Left renal cortex interstitium (tissue), 4 donors: Measurements from ENCODE around the gene KRT10. TPM values are rescaled to one million over a fixed set of nuclear protein-coding genes. Genes with fewer than 3 reads are reported as not detected.
"Not testable (repeated sequence)": the region's sequence is repeated elsewhere in the genome, so short reads cannot be mapped to it uniquely, and the experiment has no call there.

Source experiments
- DNase-seq, 4 donors: peaks; one replicate each; pipeline ENCODE4 v3.0.0-alpha.2; 2013; ENCODE audit warnings: low read depth in 4 of 4, low spot score in 2 of 4, missing footprints in 1 of 4
- polyA plus RNA-seq, 4 donors: library from polyadenylated mRNA; unstranded; fragments of 120-200 nt; gene quantifications; one replicate each; pipeline ENCODE4 v1.2.1, GENCODE V29; 2013; ENCODE audit not compliant: insufficient read length in 4 of 4

Gene KRT10
- polyA plus RNA-seq, 4 donors, result 41.1 to 72.4 (median 42.9) TPM

DNA sequence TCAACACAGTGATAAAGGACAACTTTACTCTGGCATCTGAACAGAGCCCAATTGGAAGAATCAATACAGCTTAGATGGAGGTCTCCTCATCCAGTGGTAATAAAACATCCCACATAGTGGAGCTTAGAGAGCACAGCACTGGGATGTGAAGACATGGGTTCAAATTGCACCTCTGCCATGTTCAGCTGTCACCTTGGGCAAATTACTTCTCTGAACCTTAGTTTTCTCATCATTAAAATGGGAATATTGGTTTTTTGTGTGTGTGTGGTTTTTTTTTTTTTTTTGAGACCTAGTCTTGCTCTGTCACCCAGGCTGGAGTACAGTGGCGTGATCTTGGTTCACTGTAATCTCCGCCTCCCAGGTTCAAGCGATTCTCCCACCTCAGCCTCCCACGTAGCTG is 13.6 kb upstream of the KRT10 start:
- no peak for DNase-seq

- DNase-seq, result no peak
Observed at GRCh38 chr17:40833882-40834281, 11.5 kb upstream of the KRT10 start.

- no peak for DNase-seq
Observed at GRCh38 chr17:40832840-40833239, 10.4 kb upstream of the KRT10 start.

GRCh38 chr17:40830085-40830776 is 7.8 kb upstream of the KRT10 start:
- no peak for DNase-seq

DNA sequence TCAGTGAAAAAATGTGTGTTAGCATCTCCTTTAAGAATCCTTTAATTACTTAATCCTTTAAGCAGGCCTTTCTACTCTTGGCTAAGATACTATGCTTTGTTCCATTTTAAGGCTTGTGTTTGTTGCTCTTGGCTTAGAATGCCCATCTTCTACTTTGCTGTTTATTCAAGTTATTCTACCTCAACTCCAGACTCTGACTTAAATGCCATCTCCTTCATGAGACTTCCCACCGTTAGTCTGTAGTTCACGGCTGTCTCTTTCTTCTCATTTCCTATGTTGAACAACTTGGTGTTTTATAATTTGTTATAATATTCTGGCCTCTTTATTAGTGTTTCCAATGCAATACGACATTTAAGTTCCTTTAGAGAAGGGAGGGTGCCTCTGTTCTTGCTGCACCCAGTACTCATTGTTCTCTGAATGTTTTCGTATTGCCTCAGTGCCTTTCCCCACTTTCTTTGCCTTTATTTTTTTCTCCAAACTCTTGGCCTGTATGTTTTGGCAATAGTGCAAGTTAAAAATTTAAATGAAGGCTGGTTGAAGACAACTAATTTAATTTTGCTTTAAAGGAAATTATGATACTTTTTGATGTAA is 6.1 kb upstream of the KRT10 start:
- no peak for DNase-seq

DNA sequence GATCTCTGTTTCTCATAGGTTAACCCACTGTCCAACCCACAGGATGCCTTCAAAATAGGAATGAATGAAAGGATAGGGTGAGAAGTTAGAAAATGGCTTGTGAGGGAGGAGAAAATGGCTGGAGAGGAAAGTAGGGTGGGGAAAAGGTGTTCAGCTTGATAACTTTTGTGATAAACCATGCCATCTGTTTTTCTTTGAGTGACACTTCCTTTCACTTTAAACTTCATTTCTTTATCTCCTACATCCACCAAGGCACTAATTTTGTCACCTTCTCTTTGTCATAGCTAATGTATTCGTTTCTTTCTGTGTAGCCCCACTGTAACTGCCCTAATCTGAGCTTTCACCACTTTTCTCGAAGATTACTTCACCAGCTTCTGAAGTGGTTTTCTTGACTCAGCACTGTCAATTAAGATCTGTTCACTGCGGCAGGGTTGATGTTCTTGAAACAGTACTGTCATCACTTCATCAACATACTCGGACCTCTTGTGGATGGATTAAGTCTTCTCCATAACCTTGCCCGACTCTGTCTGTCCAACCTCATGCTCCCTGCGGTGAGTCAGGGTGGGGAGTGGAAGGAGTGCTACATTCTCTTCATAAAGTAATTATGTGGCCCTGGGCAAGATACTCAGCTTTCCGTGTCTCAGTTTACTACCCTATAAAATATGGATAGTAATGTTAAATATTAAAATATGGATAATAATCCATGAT is 5.5 kb upstream of the KRT10 start:
- DNase-seq, result no peak

- peak in 3 of 4 donors; percentile 29 to 38 (median 30) for DNase-seq
Observed at GRCh38 chr17:40825599-40825998, 3.2 kb upstream of the KRT10 start.

- no peak for DNase-seq
Observed at GRCh38 chr17:40824015-40824832, 1.8 kb upstream of the KRT10 start.

GRCh38 chr17:40821536-40821935 is 878 bp downstream of the KRT10 start:
- no peak for DNase-seq

DNA sequence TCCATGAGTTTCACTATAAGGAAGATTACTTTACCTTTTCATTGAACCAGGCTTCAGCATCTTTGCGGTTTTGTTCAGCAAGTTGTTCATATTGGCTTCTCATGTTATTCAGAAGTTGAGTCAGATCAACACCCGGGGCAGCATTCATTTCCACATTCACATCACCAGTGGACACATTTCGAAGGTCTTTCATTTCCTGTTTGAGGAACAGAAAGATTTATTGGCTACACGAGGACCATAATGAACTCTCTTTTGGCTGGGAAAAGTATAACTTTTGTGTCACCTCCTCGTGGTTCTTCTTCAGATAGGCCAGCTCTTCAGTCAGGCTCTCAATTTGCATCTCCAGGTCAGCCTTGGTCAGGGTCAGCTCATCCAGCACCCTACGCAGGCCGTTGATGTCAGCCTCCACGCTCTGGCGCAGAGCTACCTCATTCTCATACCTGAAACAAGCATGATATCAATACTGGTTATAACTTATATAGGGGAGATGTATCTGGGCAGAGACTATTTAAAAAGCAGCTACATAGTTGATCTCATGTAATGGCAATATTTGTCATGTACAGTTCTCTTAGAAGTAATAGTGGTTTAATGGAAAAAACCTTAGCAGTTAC is 2.1 kb downstream of the KRT10 start:
- no peak for DNase-seq

- peak in 2 of 4 donors; percentile 7 to 9 for DNase-seq
Observed at GRCh38 chr17:40819528-40820125, 2.8 kb downstream of the KRT10 start.

- peak in 3 of 4 donors; percentile 34 to 64 (median 55) for DNase-seq
Observed at GRCh38 chr17:40818733-40819527, 3.5 kb downstream of the KRT10 start.

DNA sequence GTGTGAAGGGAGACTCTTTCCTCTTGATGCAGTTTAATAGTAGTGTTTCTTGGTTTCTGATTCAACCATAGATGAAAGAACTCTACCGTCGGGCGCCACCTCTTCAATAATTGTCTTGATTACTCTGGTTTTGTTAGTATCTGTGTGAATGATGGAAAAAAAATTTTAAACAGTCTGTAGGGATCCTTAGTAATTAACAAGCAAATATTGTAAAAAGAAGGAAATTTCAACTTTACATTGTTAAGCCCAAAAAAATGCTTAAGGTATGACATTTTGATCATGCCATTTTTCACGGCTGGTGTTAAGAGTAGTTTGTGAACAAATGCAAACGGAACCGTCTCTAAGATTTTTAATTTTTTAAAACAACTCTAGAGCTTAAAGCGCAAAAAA is 4.1 kb downstream of the KRT10 start:
- peak in 1 of 4 donors; percentile 9 for DNase-seq

DNA sequence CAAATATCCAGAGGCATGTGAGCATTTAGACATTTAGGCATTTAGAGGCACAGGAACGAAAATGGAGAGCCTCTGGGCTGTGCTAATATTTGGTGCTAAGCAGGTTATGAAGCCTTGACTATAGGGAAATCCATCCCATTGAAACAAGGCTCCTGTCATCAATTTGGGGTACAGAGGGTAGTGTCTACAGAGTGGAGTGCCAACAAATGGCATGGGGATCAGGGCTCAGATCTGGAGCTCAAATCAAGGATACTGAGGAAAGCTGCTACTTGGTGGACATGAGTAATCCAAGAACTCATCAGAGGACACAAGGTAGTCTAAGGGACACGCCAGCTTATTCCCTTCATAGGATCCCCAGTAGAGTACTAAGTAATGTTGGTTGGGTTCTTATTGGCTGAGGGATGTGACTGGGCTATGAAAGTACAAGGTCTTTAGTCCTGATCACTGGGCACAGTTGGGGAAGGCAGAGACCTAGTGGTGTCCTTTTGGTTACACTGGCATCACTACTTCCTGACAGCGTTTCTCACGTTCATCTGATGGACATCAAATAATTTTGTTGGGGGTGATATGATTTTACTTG is 5.2 kb downstream of the KRT10 start:
- no peak for DNase-seq

GRCh38 chr17:40816569-40816968 is 5.8 kb downstream of the KRT10 start:
- no peak for DNase-seq

DNA sequence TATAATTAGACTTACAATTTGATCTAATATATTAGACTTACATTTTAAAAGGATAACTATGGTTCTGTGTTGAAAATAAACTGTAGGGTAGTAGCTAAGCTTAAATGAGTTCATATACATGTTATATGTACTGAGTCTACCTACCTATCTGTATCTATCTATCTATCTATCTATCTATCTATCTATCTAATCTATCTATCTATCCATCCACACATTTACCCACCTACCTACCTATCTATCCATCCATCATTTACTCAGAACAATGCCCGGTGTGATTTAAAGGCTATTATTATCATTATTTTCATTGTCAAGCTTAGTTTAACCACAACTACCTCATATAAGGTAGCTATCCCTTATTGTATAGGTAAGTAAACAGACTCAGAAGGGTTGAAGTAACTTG is 7.0 kb downstream of the KRT10 start:
- no peak for DNase-seq

GRCh38 chr17:40814657-40815056 is 7.8 kb downstream of the KRT10 start:
- not testable (repeated sequence) for DNase-seq

DNA sequence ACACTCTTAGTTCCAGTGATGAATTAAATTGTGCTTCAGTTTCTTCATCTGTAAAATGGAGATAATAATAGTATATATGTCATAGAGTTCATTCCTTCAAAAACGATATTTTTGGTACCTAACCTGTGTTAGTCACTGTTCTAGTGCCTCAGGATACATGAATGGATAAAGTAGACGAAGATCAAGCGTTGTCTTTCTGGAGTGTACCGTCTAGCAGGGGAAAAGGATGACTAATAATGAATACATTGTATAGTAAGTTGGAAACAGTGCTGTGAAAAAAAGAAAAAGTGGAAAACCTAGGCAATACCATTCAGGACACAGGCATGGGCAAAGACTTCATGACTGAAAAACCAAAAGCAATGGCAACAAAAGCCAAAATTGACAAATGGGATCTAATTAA is 8.6 kb downstream of the KRT10 start:
- no peak for DNase-seq

DNA sequence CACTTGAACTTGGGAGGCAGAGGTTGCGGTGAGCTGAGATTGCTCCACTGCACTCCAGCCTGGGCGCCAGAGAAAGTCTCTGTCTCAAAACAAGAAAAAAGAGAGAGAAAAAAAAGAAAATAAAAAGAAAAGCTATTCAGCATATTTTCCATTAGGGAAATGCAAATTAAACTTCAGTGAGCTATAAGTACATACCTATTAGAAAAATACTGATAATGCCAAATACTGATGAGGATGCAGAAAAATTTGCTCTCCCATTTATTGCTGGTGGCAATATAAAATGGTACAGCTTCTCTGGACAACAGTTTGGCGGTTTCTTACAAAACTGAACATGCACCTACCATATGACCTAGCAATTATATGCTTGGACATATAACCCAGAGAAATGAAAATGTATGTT is 9.8 kb downstream of the KRT10 start:
- DNase-seq, result no peak
